GM21737 (cell line): ENCODE data around the gene TMEM139.

ENCODE experiments used
- ATAC-seq: cut with Tn5 transposase; IDR thresholded peaks from one replicate; pipeline ENCODE4 v1.9.1; 2021; ENCODE audit warnings: mild to moderate bottlenecking, moderate library complexity; ENCODE audit not compliant: unreplicated experiment

Gene TMEM139

GRCh38 chr7:143284591-143285469 lies at the start of gene TMEM139:
TMEM139 (plus strand) TSS chr7:143284958; CDS start chr7:143285958, 1,000 bp downstream.
- ATAC-seq: no peak

DNA sequence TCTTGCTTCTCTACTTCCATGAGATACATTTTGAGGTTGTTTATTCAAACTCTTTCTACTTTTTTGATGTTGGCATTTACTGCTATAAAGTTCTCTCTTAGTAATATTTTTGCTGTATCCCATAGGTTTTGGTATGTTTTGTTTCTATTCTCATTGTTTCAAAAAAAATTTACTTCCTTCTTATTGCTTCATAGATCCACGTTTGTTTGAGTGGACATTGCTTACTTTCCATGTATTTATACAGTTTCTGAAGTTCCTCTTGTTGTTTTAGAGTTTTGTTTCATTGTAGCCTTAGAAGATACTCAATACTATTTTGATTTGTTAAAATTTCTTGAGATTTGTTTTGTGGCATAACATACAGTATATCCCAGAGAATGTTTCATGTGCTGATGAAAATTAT lies 49.2 kb upstream of the TMEM139 start:
- ATAC-seq: no peak

GRCh38 chr7:143236408-143236990 lies 48.3 kb upstream of the TMEM139 start:
- ATAC-seq: no peak

- ATAC-seq: no peak
Measured at GRCh38 chr7:143237366-143237765, 47.4 kb upstream of the TMEM139 start.

GRCh38 chr7:143238289-143238980 lies 46.3 kb upstream of the TMEM139 start:
- no peak for ATAC-seq

GRCh38 chr7:143239813-143240212 lies 44.9 kb upstream of the TMEM139 start:
- ATAC-seq: no peak

- ATAC-seq: peak; percentile 87
Measured at GRCh38 chr7:143240291-143241168, 44.2 kb upstream of the TMEM139 start.

GRCh38 chr7:143242306-143242705 lies 42.5 kb upstream of the TMEM139 start:
- no peak for ATAC-seq

DNA sequence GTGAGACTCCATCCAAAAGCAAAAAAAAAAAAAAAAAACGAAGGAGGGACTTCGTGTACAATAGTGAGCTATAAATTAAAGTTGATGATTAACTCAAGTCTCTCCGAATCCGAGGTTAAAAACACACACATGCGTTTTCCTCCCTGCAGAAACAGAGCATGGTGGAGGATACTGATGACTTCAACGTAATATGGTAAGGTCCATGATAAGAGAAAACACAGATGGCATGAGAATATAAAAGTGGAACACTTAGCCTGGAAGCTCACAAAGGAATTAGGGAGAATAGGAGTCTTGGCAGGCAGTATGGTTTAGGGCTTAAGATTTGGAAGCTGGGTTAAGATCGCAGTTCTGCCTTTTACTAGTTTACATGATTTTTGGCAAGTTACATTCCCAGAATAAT lies 41.6 kb upstream of the TMEM139 start:
- no peak for ATAC-seq

DNA sequence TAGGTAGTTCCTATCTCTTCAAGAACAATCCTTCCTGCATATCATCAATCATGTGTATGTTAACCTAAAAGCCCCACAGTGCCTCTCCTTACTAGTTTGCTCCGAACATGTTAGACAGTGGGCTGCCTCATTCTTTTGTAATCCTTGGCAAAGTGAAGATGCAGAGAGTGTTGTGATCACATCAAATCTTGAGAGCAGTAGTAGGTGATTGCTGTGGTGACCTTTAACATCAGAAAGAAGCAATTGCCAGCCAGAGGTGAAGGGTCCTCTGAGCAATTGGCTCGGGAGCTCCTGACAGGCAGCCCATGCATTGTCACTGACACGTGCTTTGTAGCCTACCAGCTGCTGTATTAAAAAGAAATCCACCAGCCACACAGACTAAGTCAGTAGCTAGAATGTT lies 41.1 kb upstream of the TMEM139 start:
- ATAC-seq: no peak

DNA sequence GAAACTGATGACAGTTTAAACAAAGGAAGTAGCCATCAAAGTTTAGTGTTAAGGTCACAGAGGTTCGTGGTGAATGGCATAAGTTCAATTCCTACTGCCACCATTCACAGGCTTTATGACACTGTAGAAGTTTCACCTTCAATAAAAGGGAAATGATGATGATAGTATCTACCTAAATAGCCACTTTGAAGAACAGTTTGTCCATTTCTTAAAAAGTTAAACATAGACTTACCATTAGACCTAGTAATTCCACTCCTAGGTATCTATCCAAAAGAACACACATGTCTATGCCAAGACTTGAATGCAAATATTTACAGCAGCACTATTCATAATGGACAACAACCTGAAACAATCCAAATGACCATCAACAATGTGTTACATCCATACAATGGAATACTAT lies 40.4 kb upstream of the TMEM139 start:
- no peak for ATAC-seq

DNA sequence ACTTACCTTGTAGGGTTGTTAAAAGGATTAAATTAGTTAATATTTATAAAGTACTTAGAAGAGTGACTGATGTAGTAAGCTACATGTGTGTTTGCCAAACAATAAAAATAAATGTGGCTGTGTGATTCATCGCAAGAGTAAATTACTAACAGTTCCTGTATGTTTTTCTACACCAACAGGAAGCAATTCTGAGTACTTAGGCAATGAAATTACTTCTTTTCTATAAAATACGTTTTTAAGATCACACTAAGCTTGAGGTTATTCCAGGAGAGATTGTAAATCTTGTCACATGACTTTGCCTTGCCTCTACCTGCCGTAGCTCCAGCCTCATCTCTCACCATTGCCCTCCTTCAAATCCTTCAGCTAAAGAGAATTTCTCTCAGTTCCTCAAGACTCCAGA lies 39.6 kb upstream of the TMEM139 start:
- ATAC-seq: no peak

- ATAC-seq: no peak
Measured at GRCh38 chr7:143247372-143247771, 37.4 kb upstream of the TMEM139 start.

DNA sequence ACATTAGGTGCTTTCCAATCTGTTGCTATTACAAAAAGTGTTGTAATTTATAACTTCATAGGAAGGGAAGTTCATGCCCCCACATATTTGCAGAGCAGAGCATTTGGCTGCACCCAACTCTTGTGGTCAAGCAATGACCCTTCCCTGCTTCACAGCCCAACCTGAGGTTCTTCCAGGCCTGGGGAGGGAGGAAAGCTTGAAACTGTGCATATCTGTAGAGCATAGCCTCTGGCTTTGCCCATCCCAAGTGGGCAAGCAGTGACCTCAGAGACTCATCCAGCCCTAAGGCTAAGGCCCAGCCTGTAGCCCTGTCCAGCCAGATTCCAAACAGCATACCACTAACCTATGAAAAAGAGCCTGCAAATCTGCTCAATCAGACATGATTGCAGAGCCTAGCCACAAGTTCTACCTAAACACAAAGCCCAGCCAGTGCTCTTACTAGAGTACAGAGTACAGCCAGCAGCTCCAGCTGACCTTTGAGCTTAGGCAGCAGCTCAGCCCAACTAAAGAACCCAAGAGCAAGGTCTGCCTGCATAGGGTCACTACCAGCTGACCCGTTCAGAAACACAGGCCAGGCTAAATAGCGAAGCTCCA lies 35.9 kb upstream of the TMEM139 start:
- no peak for ATAC-seq

GRCh38 chr7:143250199-143250598 lies 34.6 kb upstream of the TMEM139 start:
- no peak for ATAC-seq

DNA sequence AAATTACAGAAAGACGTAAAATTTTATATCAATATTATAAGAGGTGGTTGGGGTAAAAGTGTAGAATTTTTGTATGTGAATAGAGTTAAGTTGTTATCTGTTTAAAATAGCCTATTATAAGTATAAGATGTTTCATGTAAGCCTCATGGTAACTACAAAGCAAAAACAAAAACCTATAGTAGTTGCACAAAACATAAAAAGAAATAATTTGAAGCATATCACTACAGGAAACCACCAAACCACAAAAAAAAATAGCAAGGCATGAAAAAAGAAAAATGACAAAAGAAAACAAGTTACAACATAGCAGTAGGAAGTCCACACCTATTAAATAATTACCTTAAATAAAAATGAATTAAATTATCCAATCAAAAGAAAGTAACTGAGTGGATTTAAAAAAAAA lies 33.9 kb upstream of the TMEM139 start:
- no peak for ATAC-seq

- no peak for ATAC-seq
Measured at GRCh38 chr7:143252006-143252405, 32.8 kb upstream of the TMEM139 start.

DNA sequence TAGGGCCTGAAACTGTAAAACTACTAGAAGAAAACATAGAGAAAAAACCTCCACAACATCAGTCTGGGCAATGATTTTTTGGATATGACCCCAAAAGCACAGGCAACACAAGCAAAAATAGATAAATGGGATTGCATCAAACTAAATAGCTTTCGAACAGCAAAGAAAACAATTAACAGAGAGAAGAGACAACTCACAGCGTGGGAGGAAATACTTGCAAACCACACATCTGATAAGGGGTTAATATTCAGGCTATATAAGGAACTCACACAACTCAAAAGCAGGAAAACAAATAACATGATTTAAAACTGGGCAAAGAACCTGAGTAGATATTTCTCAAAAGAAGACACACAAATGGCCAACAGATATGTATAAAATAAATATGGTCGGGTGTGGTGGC lies 29.2 kb upstream of the TMEM139 start:
- no peak for ATAC-seq

DNA sequence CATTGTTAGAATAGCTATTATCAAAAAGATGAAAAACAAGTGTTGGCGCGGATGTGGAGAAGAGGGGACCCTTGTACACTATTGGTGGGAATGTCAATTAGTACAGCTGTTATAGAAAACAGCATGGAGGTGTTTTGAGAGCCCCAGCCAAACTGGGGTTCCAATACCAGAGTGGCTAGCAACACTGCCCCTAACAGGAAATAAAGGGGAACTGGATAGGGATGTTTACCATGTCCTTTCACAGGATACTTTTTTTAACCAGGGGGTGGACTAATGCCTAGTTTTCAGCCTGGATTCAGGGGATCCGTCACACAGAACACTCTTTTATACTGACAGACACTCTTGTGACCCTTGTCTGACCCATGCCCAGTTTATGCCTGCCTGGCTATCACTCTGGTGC lies 28.4 kb upstream of the TMEM139 start:
- no peak for ATAC-seq

DNA sequence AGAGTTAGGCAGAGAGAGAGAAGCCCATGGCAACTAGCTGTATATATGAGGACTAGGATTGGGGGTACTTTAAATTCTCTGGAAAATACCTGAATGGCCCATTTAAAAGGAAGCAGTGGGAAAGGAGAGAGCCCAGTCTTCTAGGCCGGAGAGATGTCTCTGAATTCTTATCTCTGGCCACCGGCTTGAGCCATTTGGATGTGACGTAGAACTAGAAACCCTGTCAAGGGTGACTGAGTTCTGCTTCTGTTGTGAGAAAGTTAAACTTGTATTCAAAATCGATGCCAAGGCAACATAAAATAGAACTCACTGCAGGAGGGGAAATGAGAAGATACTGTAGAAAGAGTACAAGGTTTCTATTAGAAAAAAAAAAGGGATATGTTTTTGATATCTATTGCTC lies 27.8 kb upstream of the TMEM139 start:
- peak; percentile 63 for ATAC-seq

DNA sequence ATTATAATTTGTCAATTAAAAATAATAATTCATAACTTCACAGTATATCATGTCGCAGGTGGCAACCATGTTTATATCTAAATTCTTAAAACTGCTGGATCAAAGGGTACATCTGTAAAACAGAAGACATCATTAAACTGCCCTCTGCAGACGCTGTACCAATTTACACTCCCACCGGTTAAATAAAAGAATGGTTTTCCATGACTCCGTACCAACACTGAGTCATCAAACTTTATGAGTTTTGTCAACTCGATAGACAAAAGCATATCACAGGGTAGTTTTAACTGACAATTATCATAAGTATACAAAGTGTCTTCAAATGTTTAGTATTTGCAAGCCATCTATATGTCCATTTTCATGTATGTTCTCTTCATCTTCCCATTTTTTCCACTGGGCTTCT lies 27.3 kb upstream of the TMEM139 start:
- no peak for ATAC-seq
